HEK293T (cell line): ENCODE results near the gene CD274.

Experiments
- BHLHE40 ChIP-seq: fragments of 450-650 bp; IDR thresholded peaks from 2 replicates; pipeline ENCODE4 v1.6.1; 2016; ENCODE audit warnings: mild to moderate bottlenecking, moderate library complexity, borderline replicate concordance
- CTBP1 ChIP-seq: fragments of 450-650 bp; IDR thresholded peaks from 2 replicates; pipeline ENCODE4 v1.6.1; 2016; ENCODE audit warnings: borderline replicate concordance
- ELF4 ChIP-seq: fragments of 450-650 bp; IDR thresholded peaks from 2 replicates; pipeline ENCODE4 v1.6.1; 2017; ENCODE audit warnings: antibody characterized with exemption
- FOXA1 ChIP-seq: fragments of 450-650 bp; IDR thresholded peaks from 2 replicates; pipeline ENCODE4 v1.6.1; 2016; ENCODE audit warnings: mild to moderate bottlenecking
- FOXK2 ChIP-seq: fragments of 450-650 bp; IDR thresholded peaks from 2 replicates; pipeline ENCODE4 v1.6.1; 2016; ENCODE audit warnings: mild to moderate bottlenecking
- HDGF ChIP-seq: fragments of 450-650 bp; IDR thresholded peaks from 2 replicates; pipeline ENCODE4 v1.6.1; 2017; ENCODE audit warnings: antibody characterized with exemption, borderline replicate concordance
- SP1 ChIP-seq: fragments of 450-650 bp; IDR thresholded peaks from 2 replicates; pipeline ENCODE4 v1.6.1; 2017
- TARDBP ChIP-seq: fragments of 450-650 bp; IDR thresholded peaks from 2 replicates; pipeline ENCODE4 v1.6.1; 2016
- ZNF384 ChIP-seq: fragments of 450-650 bp; IDR thresholded peaks from 2 replicates; pipeline ENCODE4 v1.6.1; 2016
- TF ChIP-seq, protein P1 (sequence below): fragments of 450-650 bp; IDR thresholded peaks from 2 replicates; pipeline ENCODE4 v1.6.1; 2016

DNA sequence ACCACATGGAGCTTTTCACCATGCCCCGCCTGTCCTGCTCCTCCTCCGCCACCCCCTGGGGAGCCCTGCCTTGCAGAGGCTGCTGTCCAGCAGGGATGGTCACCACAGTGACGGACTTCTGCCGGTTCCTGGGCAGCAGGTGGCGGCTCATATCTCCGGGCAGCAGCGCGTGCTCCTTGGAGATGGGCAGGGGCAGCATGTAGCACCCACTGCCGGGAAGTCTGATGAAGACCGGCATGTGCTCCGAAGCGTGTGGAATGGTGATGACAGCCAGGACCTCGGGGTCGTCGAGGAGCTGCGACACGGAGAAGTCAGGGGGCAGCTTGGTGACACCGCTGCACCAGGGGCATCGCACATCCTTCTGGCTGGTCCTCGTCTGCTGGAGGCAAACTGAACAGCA is 31.9 kb upstream of the CD274 start:
- TF ChIP-seq SP1 (no peak), BHLHE40 (no peak), HDGF (no peak), FOXK2 (no peak), TARDBP (no peak), FOXA1 (no peak), CTBP1 (no peak), ZNF384 (no peak), ELF4 (no peak)
- TF ChIP-seq, protein P1, sequence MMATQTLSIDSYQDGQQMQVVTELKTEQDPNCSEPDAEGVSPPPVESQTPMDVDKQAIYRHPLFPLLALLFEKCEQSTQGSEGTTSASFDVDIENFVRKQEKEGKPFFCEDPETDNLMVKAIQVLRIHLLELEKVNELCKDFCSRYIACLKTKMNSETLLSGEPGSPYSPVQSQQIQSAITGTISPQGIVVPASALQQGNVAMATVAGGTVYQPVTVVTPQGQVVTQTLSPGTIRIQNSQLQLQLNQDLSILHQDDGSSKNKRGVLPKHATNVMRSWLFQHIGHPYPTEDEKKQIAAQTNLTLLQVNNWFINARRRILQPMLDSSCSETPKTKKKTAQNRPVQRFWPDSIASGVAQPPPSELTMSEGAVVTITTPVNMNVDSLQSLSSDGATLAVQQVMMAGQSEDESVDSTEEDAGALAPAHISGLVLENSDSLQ = no peak
